Stimulated activated CD4-positive, alpha-beta T cell treated with anti-CD3 and anti-CD28 coated beads, Interleukin-12 subunit alpha, Interleukin-12 subunit beta, amount 100 ng/mL, for 24 hours (primary cell): ENCODE results near the gene IMPACT.

Source experiments
- DNase-seq, 2 experiments: peaks; one replicate each; pipeline ENCODE4 v3.0.0-alpha.2; 2020; ENCODE audit warnings: low read depth in 2 of 2

Gene IMPACT

GRCh38 chr18:24426398-24427294 lies at the start of gene IMPACT:
IMPACT (plus strand) TSS chr18:24426670; CDS start chr18:24426757, 87 bp downstream.
- peak; percentile 55 to 65 for DNase-seq

GRCh38 chr18:24378598-24378997 lies 47.9 kb upstream of the IMPACT start:
- no peak for DNase-seq

GRCh38 chr18:24380163-24380747 lies 46.2 kb upstream of the IMPACT start:
- no peak for DNase-seq

GRCh38 chr18:24381126-24381525 lies 45.3 kb upstream of the IMPACT start:
- DNase-seq, result no peak

- DNase-seq, result no peak
Measured at GRCh38 chr18:24386681-24387080, 39.8 kb upstream of the IMPACT start.

- no peak for DNase-seq
Measured at GRCh38 chr18:24388957-24389356, 37.5 kb upstream of the IMPACT start.

GRCh38 chr18:24395049-24395795 lies 31.2 kb upstream of the IMPACT start:
- no peak for DNase-seq

GRCh38 chr18:24396082-24396633 lies 30.3 kb upstream of the IMPACT start:
- no peak for DNase-seq

- peak in 1 of 2 experiments; percentile 22 for DNase-seq
Measured at GRCh38 chr18:24397131-24397693, 29.3 kb upstream of the IMPACT start.

- DNase-seq, result peak; percentile 60 to 80
Measured at GRCh38 chr18:24397694-24398368, 28.6 kb upstream of the IMPACT start, which contains the start of gene OSBPL1A. OSBPL1A (minus strand) TSS chr18:24397824; CDS start chr18:24377533, 20,291 bp downstream.

GRCh38 chr18:24398540-24398939 lies 27.9 kb upstream of the IMPACT start:
- no peak for DNase-seq

- DNase-seq, result no peak
Measured at GRCh38 chr18:24400587-24400986, 25.9 kb upstream of the IMPACT start.

GRCh38 chr18:24402209-24402785 lies 24.2 kb upstream of the IMPACT start:
- no peak for DNase-seq

- no peak for DNase-seq
Measured at GRCh38 chr18:24403076-24403475, 23.4 kb upstream of the IMPACT start.

- no peak for DNase-seq
Measured at GRCh38 chr18:24404591-24404990, 21.9 kb upstream of the IMPACT start.

GRCh38 chr18:24408496-24408895 lies 18.0 kb upstream of the IMPACT start:
- no peak for DNase-seq

GRCh38 chr18:24413148-24413547 lies 13.3 kb upstream of the IMPACT start:
- DNase-seq, result no peak

GRCh38 chr18:24414349-24415003 lies 12.0 kb upstream of the IMPACT start:
- no peak for DNase-seq

- DNase-seq, result no peak
Measured at GRCh38 chr18:24417480-24417879, 9.0 kb upstream of the IMPACT start.

GRCh38 chr18:24420551-24420950 lies 5.9 kb upstream of the IMPACT start:
- DNase-seq, result no peak
